ENCODE data around the gene LARGE1. TPM values are rescaled to one million over a fixed set of nuclear protein-coding genes. Genes with fewer than 3 reads are reported as not detected.

Gene LARGE1
- total RNA-seq, 1 donor from 2014 or later: 195 TPM

DNA sequence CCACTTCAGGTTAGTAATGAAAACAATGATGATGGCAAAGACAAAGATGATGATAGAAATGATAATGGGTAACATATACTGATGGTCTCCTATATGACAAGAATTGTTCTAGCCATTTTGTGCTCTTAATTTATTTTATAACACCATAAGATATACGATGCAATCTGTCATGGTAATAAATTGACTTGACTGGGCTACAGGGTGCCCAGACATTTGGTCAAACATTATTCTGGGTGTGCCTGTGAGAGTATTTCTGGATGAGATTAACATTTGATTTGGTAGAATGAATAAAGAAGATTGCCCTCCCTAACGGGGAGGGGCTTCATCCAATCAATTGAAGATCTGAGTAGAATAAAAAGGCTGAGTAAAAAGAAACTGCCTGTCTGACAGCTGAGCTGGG, 237.3 kb downstream of the LARGE1 start:
- no peak overlapping the region for H3K4me3 Mint-ChIP-seq (ENCODE audit: low read depth)
- no peak overlapping the region for H3K27ac Mint-ChIP-seq
- peaks cover 9% of the 10 kb centered on the region for H3K4me1 Mint-ChIP-seq (ENCODE audit: low read depth)
- peaks cover 7% of the 10 kb centered on the region for H3K36me3 Mint-ChIP-seq (ENCODE audit: insufficient read depth)
- TF ChIP-seq, protein P1, sequence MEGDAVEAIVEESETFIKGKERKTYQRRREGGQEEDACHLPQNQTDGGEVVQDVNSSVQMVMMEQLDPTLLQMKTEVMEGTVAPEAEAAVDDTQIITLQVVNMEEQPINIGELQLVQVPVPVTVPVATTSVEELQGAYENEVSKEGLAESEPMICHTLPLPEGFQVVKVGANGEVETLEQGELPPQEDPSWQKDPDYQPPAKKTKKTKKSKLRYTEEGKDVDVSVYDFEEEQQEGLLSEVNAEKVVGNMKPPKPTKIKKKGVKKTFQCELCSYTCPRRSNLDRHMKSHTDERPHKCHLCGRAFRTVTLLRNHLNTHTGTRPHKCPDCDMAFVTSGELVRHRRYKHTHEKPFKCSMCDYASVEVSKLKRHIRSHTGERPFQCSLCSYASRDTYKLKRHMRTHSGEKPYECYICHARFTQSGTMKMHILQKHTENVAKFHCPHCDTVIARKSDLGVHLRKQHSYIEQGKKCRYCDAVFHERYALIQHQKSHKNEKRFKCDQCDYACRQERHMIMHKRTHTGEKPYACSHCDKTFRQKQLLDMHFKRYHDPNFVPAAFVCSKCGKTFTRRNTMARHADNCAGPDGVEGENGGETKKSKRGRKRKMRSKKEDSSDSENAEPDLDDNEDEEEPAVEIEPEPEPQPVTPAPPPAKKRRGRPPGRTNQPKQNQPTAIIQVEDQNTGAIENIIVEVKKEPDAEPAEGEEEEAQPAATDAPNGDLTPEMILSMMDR (IDR thresholded peaks at IDR 0.05; ENCODE audit: unreplicated experiment): no peak
- no peaks in the 10 kb centered on the region for H3K27me3 Mint-ChIP-seq
- DNase-seq (ENCODE audit: low spot score, unreplicated experiment): no peak
- no peaks in the 10 kb centered on the region for H3K9me3 Mint-ChIP-seq (ENCODE audit: low read depth)

DNA sequence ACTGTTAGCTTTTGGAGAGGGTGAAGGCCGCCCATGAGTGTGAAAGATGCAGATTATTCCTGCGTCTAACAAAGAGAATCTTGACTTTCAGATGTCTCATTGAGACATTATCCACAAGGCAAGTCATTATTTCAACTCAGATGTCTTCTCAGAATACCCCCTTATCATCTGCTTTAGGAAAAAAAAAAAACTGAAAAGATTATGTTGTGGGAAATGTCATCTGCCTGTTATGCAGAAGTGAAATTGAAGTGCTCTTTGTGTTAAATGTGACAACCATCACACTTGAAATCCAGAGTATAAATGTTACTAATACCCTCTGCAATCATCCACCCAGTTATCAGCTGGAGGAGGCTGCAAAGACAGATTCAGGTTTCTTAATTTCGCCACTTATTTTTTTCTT, 239.6 kb downstream of the LARGE1 start:
- TF ChIP-seq, protein P1 (IDR thresholded peaks at IDR 0.05; ENCODE audit: unreplicated experiment): no peak
- Mint-ChIP-seq H3K9me3 (ENCODE audit: low read depth) (no peaks in the 10 kb centered on the region), H3K27ac (no peak overlapping the region), H3K36me3 (ENCODE audit: insufficient read depth) (peaks cover 6% of the 10 kb centered on the region), H3K4me3 (ENCODE audit: low read depth) (no peak overlapping the region), H3K4me1 (ENCODE audit: low read depth) (peaks cover 9% of the 10 kb centered on the region), H3K27me3 (no peaks in the 10 kb centered on the region)
- no peak for DNase-seq (ENCODE audit: low spot score, unreplicated experiment)

DNA sequence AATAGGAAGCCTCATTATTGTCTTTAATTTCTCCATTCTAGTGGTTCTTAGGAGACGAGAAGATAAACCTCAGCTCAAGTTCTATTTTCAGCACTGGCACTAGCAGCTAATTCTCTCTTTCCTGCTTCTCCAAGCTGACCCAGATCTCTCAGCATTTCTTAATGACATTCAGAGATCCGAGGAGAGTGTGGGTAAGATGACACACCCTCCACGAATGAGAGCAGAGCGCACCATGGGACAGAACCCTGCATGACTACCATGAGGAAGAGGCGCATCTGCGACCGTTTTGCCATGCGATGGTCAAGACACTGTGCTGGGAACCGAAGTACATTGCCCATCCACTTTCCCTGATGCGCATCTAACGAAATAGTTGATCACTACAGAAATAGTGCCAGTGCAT, 241.8 kb downstream of the LARGE1 start:
- Mint-ChIP-seq H3K27me3 (no peaks in the 10 kb centered on the region), H3K9me3 (ENCODE audit: low read depth) (no peaks in the 10 kb centered on the region), H3K4me1 (ENCODE audit: low read depth) (peaks cover 9% of the 10 kb centered on the region), H3K4me3 (ENCODE audit: low read depth) (no peak overlapping the region), H3K36me3 (ENCODE audit: insufficient read depth) (peaks cover 4% of the 10 kb centered on the region), H3K27ac (no peak overlapping the region)
- TF ChIP-seq, protein P1 (IDR thresholded peaks at IDR 0.05; ENCODE audit: unreplicated experiment): no peak
- no peak for DNase-seq (ENCODE audit: low spot score, unreplicated experiment)

DNA sequence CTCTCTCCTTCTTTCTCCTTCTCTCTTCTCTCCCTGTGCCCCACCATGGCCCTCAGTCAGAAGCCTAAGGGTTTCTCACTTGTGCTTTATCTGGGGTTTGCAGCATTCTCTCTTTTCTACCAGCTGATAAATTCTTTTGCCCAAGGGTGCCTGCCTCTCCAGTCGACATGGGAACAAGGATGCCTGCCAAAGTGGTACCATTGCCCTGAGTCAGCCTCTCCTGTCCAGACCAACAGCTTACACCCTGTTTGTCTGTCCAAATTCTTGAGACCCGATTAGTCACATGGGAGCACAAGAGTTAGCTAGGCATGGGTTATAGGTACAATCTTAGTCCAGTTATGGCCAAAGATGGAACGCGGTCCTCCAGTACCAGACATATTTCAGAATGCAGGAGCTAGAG, 242.7 kb downstream of the LARGE1 start:
- no peak for DNase-seq (ENCODE audit: low spot score, unreplicated experiment)
- H3K4me3 Mint-ChIP-seq (ENCODE audit: low read depth): no peak overlapping the region
- no peaks in the 10 kb centered on the region for H3K27me3 Mint-ChIP-seq
- H3K4me1 Mint-ChIP-seq (ENCODE audit: low read depth): peaks cover 11% of the 10 kb centered on the region
- H3K27ac Mint-ChIP-seq: no peak overlapping the region
- TF ChIP-seq, protein P1 (IDR thresholded peaks at IDR 0.05; ENCODE audit: unreplicated experiment): no peak
- H3K9me3 Mint-ChIP-seq (ENCODE audit: low read depth): no peaks in the 10 kb centered on the region
- H3K36me3 Mint-ChIP-seq (ENCODE audit: insufficient read depth): peaks cover 5% of the 10 kb centered on the region

DNA sequence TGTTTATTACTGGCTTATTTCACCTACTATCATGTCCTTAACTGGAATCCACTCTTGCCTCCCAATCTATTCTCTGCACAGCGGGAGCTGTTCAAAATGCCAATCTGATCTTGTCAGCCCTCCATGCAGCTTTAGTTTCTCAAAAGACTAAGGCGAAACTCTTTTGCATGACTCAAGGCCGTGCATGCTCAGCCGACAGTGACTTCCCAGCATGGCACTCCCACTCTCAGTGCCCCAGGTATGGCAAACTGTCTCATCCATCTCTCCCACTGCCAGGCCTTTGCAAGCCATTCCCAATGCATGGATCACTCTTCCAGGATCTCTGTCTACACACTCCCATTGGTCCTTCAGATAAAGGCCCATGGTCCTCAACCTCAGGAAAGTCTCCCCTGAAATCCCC, 245.9 kb downstream of the LARGE1 start:
- Mint-ChIP-seq H3K4me1 (ENCODE audit: low read depth) (peaks cover 4% of the 10 kb centered on the region), H3K4me3 (ENCODE audit: low read depth) (no peak overlapping the region), H3K27ac (no peak overlapping the region), H3K9me3 (ENCODE audit: low read depth) (no peaks in the 10 kb centered on the region), H3K27me3 (no peaks in the 10 kb centered on the region), H3K36me3 (ENCODE audit: insufficient read depth) (peaks cover 5% of the 10 kb centered on the region)
- TF ChIP-seq, protein P1 (IDR thresholded peaks at IDR 0.05; ENCODE audit: unreplicated experiment): no peak
- DNase-seq (ENCODE audit: low spot score, unreplicated experiment): no peak
